HG03521 (cell line): ENCODE data around the gene NPW.

Source experiments
- ATAC-seq: cut with Tn5 transposase; IDR thresholded peaks from one replicate; pipeline ENCODE4 v1.9.1; 2021; ENCODE audit warnings: mild to moderate bottlenecking, moderate library complexity; ENCODE audit not compliant: unreplicated experiment

NPW gene

GRCh38 chr16:2019518-2019920 lies at the start of gene NPW:
NPW (plus strand) TSS chr16:2019785.
- no peak for ATAC-seq

GRCh38 chr16:1971796-1972489 lies 47.6 kb upstream of the NPW start, which contains the start of gene TBL3:
TBL3 (plus strand) TSS chr16:1972053; CDS start chr16:1972165, 112 bp downstream.
- peak; percentile 88 for ATAC-seq

- ATAC-seq, result peak; percentile 4
Measured at GRCh38 chr16:1972490-1972877, 47.1 kb upstream of the NPW start.

- ATAC-seq, result no peak
Measured at GRCh38 chr16:1973461-1974156, 46.0 kb upstream of the NPW start.

GRCh38 chr16:1974157-1975070 lies 45.2 kb upstream of the NPW start:
- ATAC-seq, result no peak

GRCh38 chr16:1975432-1976215 lies 44.0 kb upstream of the NPW start:
- no peak for ATAC-seq

- ATAC-seq, result no peak
Measured at GRCh38 chr16:1976216-1976520, 43.4 kb upstream of the NPW start.

- no peak for ATAC-seq
Measured at GRCh38 chr16:1976951-1977874, 42.4 kb upstream of the NPW start.

- ATAC-seq, result no peak
Measured at GRCh38 chr16:1977875-1978268, 41.7 kb upstream of the NPW start.

- no peak for ATAC-seq
Measured at GRCh38 chr16:1978476-1979120, 41.0 kb upstream of the NPW start.

GRCh38 chr16:1979271-1980029 lies 40.1 kb upstream of the NPW start:
- ATAC-seq, result no peak

- ATAC-seq, result no peak
Measured at GRCh38 chr16:1980030-1980769, 39.4 kb upstream of the NPW start.

GRCh38 chr16:1980770-1981087 lies 38.9 kb upstream of the NPW start:
- no peak for ATAC-seq

GRCh38 chr16:1981398-1981836 lies 38.2 kb upstream of the NPW start, which contains the start of gene NOXO1:
NOXO1 (minus strand) TSS chr16:1981469; CDS start chr16:1981179, 290 bp downstream.
- ATAC-seq, result no peak

- ATAC-seq, result no peak
Measured at GRCh38 chr16:1982013-1982433, 37.6 kb upstream of the NPW start.

GRCh38 chr16:1982991-1983543 lies 36.5 kb upstream of the NPW start:
- no peak for ATAC-seq

- ATAC-seq, result peak; percentile 79
Measured at GRCh38 chr16:1983544-1984346, 35.8 kb upstream of the NPW start, which contains the start of gene GFER. GFER (plus strand) TSS chr16:1984193; CDS start chr16:1984219, 26 bp downstream.
